NCI-H2107 treated with DMSO at 0.1 percent for 48 hours (cell line): ENCODE measurements around the gene TRIM17.

ENCODE experiments used
- DNase-seq: peaks from one replicate; lab custom pipeline; 2025; ENCODE audit not compliant: unreplicated experiment; lab: John Stamatoyannopoulos, UW

TRIM17 gene

GRCh38 chr1:228416217-228416933 is at the start of gene TRIM17:
TSS of gene TRIM17 (minus strand) at chr1:228416861. CDS start at chr1:228415072, 1,789 bp downstream.
- no peak for DNase-seq

- no peak for DNase-seq
Measured at GRCh38 chr1:228465571-228466146, 49.0 kb upstream of the TRIM17 start.

- DNase-seq, result no peak
Measured at GRCh38 chr1:228465141-228465540, 48.5 kb upstream of the TRIM17 start.

- DNase-seq, result peak; percentile 76
Measured at GRCh38 chr1:228464487-228464983, 47.9 kb upstream of the TRIM17 start.

- DNase-seq, result no peak
Measured at GRCh38 chr1:228463559-228464455, 47.1 kb upstream of the TRIM17 start.

GRCh38 chr1:228463009-228463558 is 46.4 kb upstream of the TRIM17 start:
- no peak for DNase-seq

GRCh38 chr1:228462560-228462959 is 45.9 kb upstream of the TRIM17 start:
- no peak for DNase-seq

GRCh38 chr1:228460821-228461220 is 44.2 kb upstream of the TRIM17 start:
- DNase-seq, result peak; percentile 31

GRCh38 chr1:228459091-228459993 is 42.7 kb upstream of the TRIM17 start:
- DNase-seq, result peak; percentile 80

GRCh38 chr1:228457396-228458176 is 40.9 kb upstream of the TRIM17 start:
- DNase-seq, result peak; percentile 99

- no peak for DNase-seq
Measured at GRCh38 chr1:228457017-228457395, 40.3 kb upstream of the TRIM17 start.

- DNase-seq, result no peak
Measured at GRCh38 chr1:228456252-228457016, 39.8 kb upstream of the TRIM17 start.

- DNase-seq, result no peak
Measured at GRCh38 chr1:228455715-228456114, 39.1 kb upstream of the TRIM17 start.

GRCh38 chr1:228454238-228454637 is 37.6 kb upstream of the TRIM17 start:
- DNase-seq, result no peak

- no peak for DNase-seq
Measured at GRCh38 chr1:228453614-228454013, 37.0 kb upstream of the TRIM17 start.

GRCh38 chr1:228453022-228453560 is 36.4 kb upstream of the TRIM17 start:
- DNase-seq, result no peak

- no peak for DNase-seq
Measured at GRCh38 chr1:228452194-228453021, 35.7 kb upstream of the TRIM17 start.

- no peak for DNase-seq
Measured at GRCh38 chr1:228450200-228450599, 33.5 kb upstream of the TRIM17 start.
